Neural cell (in vitro differentiated cells): ENCODE data around the gene LIPK. TPM values are rescaled to one million over a fixed set of nuclear protein-coding genes. Genes with fewer than 3 reads are reported as not detected.

Source experiments
- H2AFZ ChIP-seq: fragments of 200-600, 300-800 bp; sonication (generic), shearing (Covaris generic); 2 replicates; pipeline ENCODE4 v1.6.0; 2014; ENCODE audit warnings: low read depth, mild to moderate bottlenecking, antibody characterized with exemption, low read length, moderate library complexity
- H3F3A ChIP-seq: fragments of 200-600 bp; shearing (Covaris generic); 2 replicates; pipeline ENCODE4 v1.6.1; 2016; ENCODE audit warnings: mild to moderate bottlenecking, moderate library complexity, mixed read lengths, antibody characterized with exemption, low read length; ENCODE audit not compliant: insufficient read depth, poor library complexity, severe bottlenecking
- H3K27ac ChIP-seq: fragments of 200-600, 300-800 bp; sonication (generic), shearing (Covaris generic); 2 replicates; pipeline ENCODE4 v1.5.1; 2014; ENCODE audit warnings: mild to moderate bottlenecking, low read length, moderate library complexity
- H3K27me3 ChIP-seq: fragments of 300-800, 200-600 bp; sonication (generic), shearing (Covaris generic); 2 replicates; pipeline ENCODE4 v1.6.0; 2014; ENCODE audit warnings: mild to moderate bottlenecking, low read depth, low read length, moderate library complexity; ENCODE audit not compliant: insufficient read depth
- H3K36me3 ChIP-seq: fragments of 300-800, 200-600 bp; sonication (generic), shearing (Covaris generic); 2 replicates; pipeline ENCODE4 v1.5.1; 2014; ENCODE audit warnings: mild to moderate bottlenecking, antibody characterized with exemption, low read length, moderate library complexity; ENCODE audit not compliant: insufficient read depth
- H3K4me2 ChIP-seq: fragments of 300-800, 200-600 bp; sonication (generic), shearing (Covaris generic); 2 replicates; pipeline ENCODE4 v1.6.0; 2014; ENCODE audit warnings: mild to moderate bottlenecking, low read length
- H3K4me3 ChIP-seq: fragments of 300-800, 200-600 bp; sonication (generic), shearing (Covaris generic); 2 replicates; pipeline ENCODE4 v1.5.1; 2014; ENCODE audit warnings: mild to moderate bottlenecking, low read length, moderate library complexity
- H3K79me2 ChIP-seq: fragments of 200-600 bp; shearing (Covaris generic); replicated peaks from 2 replicates; pipeline ENCODE4 v1.6.0; 2014; ENCODE audit warnings: mild to moderate bottlenecking, low read length, moderate library complexity; ENCODE audit not compliant: insufficient read depth
- H3K9ac ChIP-seq: fragments of 300-800, 200-600 bp; sonication (generic), shearing (Covaris generic); 2 replicates; pipeline ENCODE4 v1.6.1; 2016; ENCODE audit warnings: mild to moderate bottlenecking, low read length, mixed read lengths
- H3K9me2 ChIP-seq: fragments of 200-600 bp; shearing (Covaris generic); 2 replicates; pipeline ENCODE4 v1.6.1; 2016; ENCODE audit warnings: mild to moderate bottlenecking, low read length, mixed read lengths; ENCODE audit not compliant: insufficient read depth
- H3K9me3 ChIP-seq: fragments of 200-600, 300-800 bp; sonication (generic), shearing (Covaris generic); 2 replicates; pipeline ENCODE4 v1.6.1; 2016; ENCODE audit warnings: mild to moderate bottlenecking, mixed run types, low read length, moderate library complexity, mixed read lengths
- H4K20me1 ChIP-seq: fragments of 200-600 bp; shearing (Covaris generic); 2 replicates; pipeline ENCODE4 v1.6.1; 2016; ENCODE audit warnings: mild to moderate bottlenecking, mixed run types; ENCODE audit not compliant: insufficient read depth
- EP300 ChIP-seq: fragments of 450-650 bp; conservative IDR thresholded peaks from 2 replicates; pipeline ENCODE4 v1.6.1; 2014; ENCODE audit warnings: antibody characterized with exemption, mild to moderate bottlenecking, moderate library complexity; ENCODE audit not compliant: poor library complexity, severe bottlenecking
- EZH2 ChIP-seq: fragments of 200-600, 300-800 bp; shearing (Covaris generic), sonication (generic); IDR thresholded peaks from 2 replicates; pipeline ENCODE4 v1.6.1; 2014; ENCODE audit warnings: antibody characterized with exemption, low read length, borderline replicate concordance, mild to moderate bottlenecking; ENCODE audit not compliant: insufficient read depth, poor library complexity, severe bottlenecking
- MXI1 ChIP-seq: fragments of 450-650 bp; conservative IDR thresholded peaks from 2 replicates; pipeline ENCODE4 v1.6.1; 2014; ENCODE audit warnings: antibody characterized with exemption, mild to moderate bottlenecking; ENCODE audit not compliant: poor library complexity, severe bottlenecking
- POLR2AphosphoS5 ChIP-seq: IDR thresholded peaks from 2 replicates; pipeline ENCODE4 v1.6.1; 2012
- RAD21 ChIP-seq: fragments of 450-650 bp; conservative IDR thresholded peaks from 2 replicates; pipeline ENCODE4 v1.6.1; 2014; ENCODE audit warnings: antibody characterized with exemption, mild to moderate bottlenecking, moderate library complexity
- SMC3 ChIP-seq: fragments of 450-650 bp; conservative IDR thresholded peaks from 2 replicates; pipeline ENCODE4 v1.6.1; 2014; ENCODE audit warnings: antibody characterized with exemption, mild to moderate bottlenecking, moderate library complexity; ENCODE audit not compliant: poor library complexity
- TAF1 ChIP-seq: IDR thresholded peaks from 2 replicates; pipeline ENCODE4 v1.6.1; 2012; ENCODE audit warnings: low read depth
- polyA plus RNA-seq: library from polyadenylated mRNA; depleted of rRNA; stranded (reverse); fragments of >200 nt; gene quantifications from 2 replicates; pipeline ENCODE4 v1.2.3, GENCODE V29; 2014
- TF ChIP-seq, protein P1 (sequence below): fragments of 450-650 bp; IDR thresholded peaks from 2 replicates; pipeline ENCODE4 v1.5.1; 2014; ENCODE audit warnings: antibody characterized with exemption, mild to moderate bottlenecking, moderate library complexity; ENCODE audit not compliant: poor library complexity, severe bottlenecking
- TF ChIP-seq, protein P2 (sequence below): IDR thresholded peaks from 2 replicates; pipeline ENCODE4 v1.6.1; 2012; ENCODE audit warnings: borderline replicate concordance

LIPK gene
- polyA plus RNA-seq, 1 donor from 2014 or later = not detected

DNA sequence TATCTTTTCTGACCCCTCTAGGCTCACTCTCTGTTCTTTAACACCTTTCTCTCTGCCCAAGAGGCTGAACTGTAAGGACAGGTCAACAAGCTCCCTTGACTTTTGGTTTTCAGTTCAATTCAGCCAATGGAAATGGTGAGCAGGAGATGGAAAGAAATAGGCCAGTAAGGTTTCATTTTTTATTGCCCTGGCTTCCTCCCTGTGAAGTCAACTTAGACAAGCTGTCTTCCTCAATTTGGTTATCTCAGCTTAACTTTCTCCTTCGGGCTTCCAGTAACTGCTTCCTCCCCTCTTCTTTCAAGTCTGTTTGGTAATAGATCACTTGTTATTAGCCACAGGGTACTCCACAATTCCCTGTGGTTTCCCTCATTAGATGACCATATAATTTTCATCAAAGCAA is 19.7 kb downstream of the LIPK start:
- H3K27me3 ChIP-seq = no peaks in the 10 kb centered on the region
- H3K4me2 ChIP-seq = no peak overlapping the region
- no peaks in the 10 kb centered on the region for H3F3A ChIP-seq
- TF ChIP-seq RAD21 (no peak), EZH2 (no peak), SMC3 (no peak), EP300 (no peak), MXI1 (no peak), TAF1 (no peak), POLR2AphosphoS5 (no peak)
- TF ChIP-seq, protein P1, sequence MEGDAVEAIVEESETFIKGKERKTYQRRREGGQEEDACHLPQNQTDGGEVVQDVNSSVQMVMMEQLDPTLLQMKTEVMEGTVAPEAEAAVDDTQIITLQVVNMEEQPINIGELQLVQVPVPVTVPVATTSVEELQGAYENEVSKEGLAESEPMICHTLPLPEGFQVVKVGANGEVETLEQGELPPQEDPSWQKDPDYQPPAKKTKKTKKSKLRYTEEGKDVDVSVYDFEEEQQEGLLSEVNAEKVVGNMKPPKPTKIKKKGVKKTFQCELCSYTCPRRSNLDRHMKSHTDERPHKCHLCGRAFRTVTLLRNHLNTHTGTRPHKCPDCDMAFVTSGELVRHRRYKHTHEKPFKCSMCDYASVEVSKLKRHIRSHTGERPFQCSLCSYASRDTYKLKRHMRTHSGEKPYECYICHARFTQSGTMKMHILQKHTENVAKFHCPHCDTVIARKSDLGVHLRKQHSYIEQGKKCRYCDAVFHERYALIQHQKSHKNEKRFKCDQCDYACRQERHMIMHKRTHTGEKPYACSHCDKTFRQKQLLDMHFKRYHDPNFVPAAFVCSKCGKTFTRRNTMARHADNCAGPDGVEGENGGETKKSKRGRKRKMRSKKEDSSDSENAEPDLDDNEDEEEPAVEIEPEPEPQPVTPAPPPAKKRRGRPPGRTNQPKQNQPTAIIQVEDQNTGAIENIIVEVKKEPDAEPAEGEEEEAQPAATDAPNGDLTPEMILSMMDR = no peak
- TF ChIP-seq, protein P2, sequence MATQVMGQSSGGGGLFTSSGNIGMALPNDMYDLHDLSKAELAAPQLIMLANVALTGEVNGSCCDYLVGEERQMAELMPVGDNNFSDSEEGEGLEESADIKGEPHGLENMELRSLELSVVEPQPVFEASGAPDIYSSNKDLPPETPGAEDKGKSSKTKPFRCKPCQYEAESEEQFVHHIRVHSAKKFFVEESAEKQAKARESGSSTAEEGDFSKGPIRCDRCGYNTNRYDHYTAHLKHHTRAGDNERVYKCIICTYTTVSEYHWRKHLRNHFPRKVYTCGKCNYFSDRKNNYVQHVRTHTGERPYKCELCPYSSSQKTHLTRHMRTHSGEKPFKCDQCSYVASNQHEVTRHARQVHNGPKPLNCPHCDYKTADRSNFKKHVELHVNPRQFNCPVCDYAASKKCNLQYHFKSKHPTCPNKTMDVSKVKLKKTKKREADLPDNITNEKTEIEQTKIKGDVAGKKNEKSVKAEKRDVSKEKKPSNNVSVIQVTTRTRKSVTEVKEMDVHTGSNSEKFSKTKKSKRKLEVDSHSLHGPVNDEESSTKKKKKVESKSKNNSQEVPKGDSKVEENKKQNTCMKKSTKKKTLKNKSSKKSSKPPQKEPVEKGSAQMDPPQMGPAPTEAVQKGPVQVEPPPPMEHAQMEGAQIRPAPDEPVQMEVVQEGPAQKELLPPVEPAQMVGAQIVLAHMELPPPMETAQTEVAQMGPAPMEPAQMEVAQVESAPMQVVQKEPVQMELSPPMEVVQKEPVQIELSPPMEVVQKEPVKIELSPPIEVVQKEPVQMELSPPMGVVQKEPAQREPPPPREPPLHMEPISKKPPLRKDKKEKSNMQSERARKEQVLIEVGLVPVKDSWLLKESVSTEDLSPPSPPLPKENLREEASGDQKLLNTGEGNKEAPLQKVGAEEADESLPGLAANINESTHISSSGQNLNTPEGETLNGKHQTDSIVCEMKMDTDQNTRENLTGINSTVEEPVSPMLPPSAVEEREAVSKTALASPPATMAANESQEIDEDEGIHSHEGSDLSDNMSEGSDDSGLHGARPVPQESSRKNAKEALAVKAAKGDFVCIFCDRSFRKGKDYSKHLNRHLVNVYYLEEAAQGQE = no peak
- H3K79me2 ChIP-seq = no peaks in the 10 kb centered on the region
- H3K9me2 ChIP-seq = no peaks in the 10 kb centered on the region
- no peaks in the 10 kb centered on the region for H3K9me3 ChIP-seq
- H3K36me3 ChIP-seq = no peaks in the 10 kb centered on the region
- H3K27ac ChIP-seq = no peak overlapping the region
- H3K9ac ChIP-seq = no peak overlapping the region
- no peaks in the 10 kb centered on the region for H4K20me1 ChIP-seq
- no peak overlapping the region for H2AFZ ChIP-seq
- H3K4me3 ChIP-seq = no peak overlapping the region

DNA sequence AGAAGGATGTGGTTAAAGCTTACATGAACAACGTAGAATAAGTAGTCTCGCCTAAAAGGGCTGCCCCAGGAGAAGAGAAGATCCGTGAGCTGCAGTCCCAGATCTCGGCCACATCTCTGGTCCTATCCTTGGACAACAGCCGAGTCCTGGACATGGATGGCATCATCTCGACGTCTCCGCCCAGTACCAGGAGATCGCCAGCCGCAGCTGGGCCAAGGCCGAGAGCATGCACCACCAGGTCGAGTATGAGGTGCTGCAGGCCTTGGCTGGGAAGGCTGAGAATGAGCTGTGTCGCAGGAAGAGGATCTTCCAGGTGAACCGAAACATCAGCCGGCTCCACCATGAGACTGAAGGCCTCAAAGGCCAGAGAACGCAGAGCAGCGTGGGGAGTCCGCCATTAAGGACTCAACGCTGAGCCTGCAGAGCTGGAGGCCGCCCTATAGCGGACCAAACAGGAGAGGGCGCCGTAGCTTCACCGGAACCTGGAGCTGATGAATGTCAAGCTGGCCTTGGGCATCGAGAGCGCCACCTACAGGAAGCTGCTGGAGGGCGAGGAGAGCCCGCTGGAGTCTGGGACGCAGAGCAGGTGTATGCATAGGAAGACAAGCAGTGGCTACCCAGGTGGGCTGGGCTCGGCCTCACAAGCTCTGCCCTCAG is 22.2 kb downstream of the LIPK start:
- no peaks in the 10 kb centered on the region for H4K20me1 ChIP-seq
- H3K9ac ChIP-seq = no peak overlapping the region

More for the DNA sequence above, 22.2 kb downstream of the LIPK start:
- H3K27me3 ChIP-seq = no peaks in the 10 kb centered on the region
- no peaks in the 10 kb centered on the region for H3K9me2 ChIP-seq
- H3F3A ChIP-seq = no peaks in the 10 kb centered on the region
- no peaks in the 10 kb centered on the region for H3K79me2 ChIP-seq
- no peaks in the 10 kb centered on the region for H3K36me3 ChIP-seq
- no peaks in the 10 kb centered on the region for H3K9me3 ChIP-seq
- TF ChIP-seq TAF1 (no peak), MXI1 (no peak), EP300 (no peak), SMC3 (no peak), RAD21 (no peak), EZH2 (no peak), POLR2AphosphoS5 (no peak)
- TF ChIP-seq, protein P1 = no peak
- TF ChIP-seq, protein P2 = no peak
- no peak overlapping the region for H3K4me2 ChIP-seq
- no peak overlapping the region for H3K4me3 ChIP-seq
- H2AFZ ChIP-seq = no peak overlapping the region
- H3K27ac ChIP-seq = no peak overlapping the region
